GM18909 (cell line): ENCODE data around the gene CEP164.
A peak's percentile ranks its signal among the peaks of the same experiment; 100 is the strongest.

Experiments used
- ATAC-seq: cut with Tn5 transposase; IDR thresholded peaks from one replicate; pipeline ENCODE4 v1.9.1; 2021; ENCODE audit warnings: mild to moderate bottlenecking; ENCODE audit not compliant: unreplicated experiment, poor library complexity

Gene CEP164

DNA sequence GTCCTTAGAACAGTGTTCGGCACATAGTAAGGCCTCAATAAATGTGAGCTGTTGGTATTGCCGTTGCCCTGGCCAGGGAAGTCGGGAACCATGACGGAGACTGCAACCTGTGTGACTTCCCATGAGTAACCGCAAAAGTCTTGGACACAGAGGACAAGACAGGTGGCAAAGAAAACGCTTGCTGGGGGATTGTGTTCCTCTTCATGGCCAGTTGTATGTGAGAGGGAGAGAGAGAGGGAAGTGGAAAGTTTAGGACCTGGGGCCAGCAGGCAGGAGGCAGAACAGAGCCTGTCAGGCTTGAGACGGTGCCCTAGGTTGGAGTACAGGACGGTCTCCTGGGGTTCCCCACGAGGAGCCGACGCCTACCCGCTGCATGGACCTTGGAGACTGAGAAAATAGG, 90.2 kb downstream of the CEP164 start:
- ATAC-seq: no peak

DNA sequence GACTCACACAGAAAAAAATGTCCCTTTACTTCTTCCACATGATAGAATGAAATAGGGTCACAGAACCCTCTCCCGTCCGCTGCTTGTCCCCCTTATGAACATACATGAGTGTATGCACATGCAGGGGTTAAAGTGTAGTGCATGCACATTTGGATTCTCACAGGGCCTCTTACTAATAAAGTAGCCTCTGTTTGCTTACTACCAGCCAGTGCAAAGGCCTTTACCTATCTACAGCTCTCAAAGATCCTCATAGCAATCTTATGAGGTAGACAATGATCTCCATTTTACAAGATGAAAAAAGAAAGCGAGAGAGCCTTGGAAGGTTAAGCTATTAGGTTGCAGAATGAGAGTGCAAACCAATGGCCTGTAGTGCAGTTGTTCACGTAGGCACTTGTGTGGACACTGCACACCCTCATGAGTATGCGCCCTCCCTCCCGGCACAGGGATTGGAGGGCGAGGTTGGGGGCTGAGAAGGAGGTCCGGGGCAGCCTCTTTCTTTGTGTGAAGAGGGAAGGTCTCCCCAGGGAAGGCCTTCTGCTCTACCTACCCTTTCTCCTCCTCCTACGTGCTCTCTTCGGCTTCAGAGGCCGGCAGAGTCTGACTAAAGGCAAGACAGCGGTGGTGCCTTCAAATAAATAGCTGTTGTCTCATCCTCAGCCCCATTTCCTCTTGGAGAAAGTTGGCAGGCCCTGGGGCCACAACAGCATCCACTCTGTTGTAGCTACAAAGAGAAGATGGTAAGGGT, 91.3 kb downstream of the CEP164 start:
- no peak for ATAC-seq

DNA sequence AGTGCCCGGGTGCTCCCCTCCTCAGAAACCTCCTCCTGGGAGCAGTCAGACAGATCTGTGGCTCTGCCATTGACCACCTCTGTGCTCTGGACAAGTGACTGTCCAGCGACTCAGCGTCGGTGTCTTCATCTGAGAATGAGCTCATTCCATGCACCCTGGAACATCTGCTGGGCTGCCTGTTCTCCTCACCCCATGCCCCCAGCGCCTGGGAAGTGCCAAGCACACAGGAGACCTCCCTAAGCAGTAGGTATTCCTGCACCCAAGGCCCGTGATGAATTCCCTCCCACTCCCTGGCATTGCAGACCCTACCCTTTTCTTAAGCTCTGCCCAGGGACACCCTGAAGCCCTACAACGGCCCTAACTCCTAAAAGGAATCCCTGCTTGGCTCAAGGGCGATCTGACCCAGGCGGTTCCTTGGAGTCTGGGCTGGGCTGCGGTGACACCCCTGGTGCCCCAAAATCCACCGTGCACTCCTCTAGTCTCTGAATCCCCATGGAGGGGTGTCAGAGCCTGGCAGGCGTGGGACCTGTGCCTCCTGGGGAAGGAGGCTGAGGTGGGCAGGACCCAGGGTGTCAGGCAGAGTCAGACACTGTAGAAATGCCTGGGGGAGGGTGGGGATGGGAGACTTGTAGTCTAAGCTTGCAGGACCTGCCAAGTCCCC, 92.0 kb downstream of the CEP164 start:
- no peak for ATAC-seq

DNA sequence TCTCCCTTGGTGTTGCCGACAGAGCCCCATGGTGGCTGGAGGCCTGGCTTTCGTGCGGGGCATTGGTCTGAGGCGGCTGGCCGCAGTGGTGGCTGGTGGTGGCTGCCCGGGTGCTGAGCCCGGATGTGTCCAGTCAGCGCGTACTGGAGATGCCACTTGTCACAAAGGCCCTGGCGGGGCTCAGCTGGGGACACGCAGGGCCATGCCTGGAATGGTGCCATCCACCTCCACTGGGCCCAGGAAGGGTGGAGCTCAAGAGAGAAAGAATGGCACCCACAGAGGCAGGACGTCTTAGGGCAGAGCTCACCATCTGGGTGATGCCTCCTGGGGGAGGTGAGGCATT, 92.5 kb downstream of the CEP164 start:
- ATAC-seq: no peak

DNA sequence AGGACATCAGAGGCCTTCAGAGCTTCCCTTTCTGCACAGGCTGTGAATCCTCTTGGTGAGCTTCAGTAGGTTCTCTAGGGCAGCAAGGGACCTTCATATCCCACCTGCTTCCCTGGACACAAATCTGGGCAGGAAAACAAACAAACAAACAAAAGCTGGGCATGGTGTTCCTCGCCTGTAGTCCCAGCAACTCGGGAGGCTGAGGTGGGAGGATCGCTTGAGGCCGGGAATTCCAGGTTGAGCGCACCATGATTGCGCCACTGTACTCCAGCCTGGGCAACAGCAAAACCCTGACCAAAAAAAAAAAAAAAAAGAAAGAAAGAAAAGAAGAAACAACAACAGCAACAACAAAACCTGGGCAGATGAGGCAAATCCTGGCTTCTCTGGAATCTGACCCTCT, 92.9 kb downstream of the CEP164 start:
- ATAC-seq: no peak

DNA sequence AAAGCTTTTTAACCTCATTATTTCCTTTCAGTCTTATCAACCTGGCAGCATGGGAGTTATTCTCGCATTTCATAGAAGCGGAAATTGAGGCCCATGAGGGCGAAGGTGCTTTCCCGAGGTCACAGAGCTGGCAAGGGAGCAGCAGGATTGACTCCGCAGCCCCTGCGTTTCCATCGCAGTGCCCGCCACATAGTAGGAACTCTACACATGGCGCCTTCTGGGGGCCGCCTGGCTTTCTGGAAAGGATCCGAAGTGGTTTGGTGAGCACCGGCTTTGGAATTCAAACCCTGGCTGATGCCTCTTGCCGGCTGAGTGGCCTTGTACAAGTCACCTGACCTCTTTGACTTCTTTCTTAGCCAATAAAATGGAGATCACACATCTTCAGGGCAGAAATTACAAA, 93.4 kb downstream of the CEP164 start:
- ATAC-seq: no peak

DNA sequence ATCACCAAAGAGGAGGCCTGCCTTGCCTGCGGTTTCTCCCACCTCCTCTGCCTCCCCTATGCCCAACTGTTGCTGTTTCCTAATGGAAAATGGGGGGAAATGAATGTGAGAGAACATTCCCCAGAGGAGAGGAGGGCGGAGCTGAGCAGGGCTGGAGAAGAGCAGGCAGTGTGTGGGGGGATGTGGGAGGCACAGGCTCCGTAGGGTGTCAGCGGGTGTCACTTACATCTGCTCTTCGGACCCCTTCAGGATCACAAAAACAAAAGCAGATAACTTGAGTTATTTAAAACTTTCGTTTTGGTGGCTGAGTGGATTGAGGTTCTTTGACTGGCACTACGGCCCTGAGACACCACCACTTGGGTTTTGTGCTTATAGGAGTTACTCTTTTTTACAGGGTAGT, 93.8 kb downstream of the CEP164 start:
- no peak for ATAC-seq

DNA sequence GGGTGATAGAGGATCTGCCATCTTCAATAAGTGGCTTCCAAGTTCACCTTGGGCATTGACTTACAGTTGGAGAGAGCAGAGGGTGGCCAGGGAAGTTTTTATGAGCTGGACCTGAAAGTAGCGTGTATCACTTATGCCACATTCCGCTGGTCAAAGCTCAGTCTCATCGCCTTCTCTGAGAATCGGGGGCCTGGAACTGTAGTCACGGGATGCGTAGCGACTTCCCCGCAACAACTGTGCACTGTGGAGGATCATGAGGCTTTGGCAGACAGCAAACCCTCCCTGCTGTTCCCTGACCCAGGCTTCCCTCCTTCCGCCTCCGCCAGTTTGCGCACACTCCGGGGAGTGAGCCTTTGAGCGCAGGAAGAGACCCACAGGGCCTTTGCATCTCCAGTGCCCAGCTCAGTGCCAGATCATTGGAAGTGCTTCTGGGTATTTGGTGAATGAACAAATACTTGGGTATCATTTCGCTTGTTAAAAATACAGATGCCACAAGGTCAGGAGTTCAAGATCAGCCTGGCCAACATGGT, 95.5 kb downstream of the CEP164 start:
- no peak for ATAC-seq

DNA sequence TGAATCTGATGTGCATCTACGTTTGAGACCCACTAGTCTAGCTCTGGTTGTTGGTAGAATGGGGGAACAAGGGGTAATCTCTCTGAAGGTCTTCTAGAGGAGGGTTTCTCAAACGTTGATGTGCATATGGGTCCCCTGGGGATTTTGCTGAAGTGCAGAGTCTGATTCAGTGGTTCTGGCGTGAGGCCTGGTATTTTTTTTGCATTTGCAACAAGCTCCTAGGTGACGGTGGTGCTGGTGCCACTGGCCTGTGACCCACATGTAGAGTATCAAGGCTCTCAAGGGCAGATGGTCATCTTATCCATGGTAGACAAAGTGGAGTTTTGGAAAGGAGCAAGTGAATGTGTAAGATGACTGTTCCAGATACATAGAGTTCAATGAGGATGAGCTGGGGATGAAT, 97.1 kb downstream of the CEP164 start:
- ATAC-seq: no peak

DNA sequence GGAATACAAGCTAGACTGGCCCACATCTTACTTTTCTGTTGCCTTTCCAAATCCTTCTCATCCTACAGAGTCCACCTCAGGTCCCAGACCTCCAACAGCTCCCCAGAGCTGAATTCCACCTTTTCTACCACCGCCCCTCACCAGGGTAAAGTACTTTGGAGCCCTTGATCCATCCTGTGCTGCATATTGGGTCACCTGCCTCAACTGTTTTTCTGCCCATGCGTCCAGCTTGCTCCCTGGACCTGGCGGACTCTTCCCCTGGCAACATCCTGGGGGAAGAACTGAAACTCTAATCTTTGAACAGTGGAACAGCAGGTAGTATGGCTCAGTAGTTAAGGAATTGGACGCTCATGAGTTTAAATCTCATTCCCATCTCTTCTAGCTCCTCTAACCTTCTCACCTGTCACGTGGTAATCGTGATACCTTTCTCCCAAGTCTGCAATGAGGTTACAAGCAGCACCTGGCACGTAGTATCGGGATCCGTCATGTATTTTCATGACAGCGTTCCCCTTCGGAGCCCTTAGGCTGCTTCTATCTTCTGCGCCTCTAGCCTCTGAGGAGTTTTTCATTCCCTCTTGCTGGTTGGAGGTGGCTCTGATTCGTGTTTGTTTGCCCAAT, 98.1 kb downstream of the CEP164 start:
- ATAC-seq: no peak

DNA sequence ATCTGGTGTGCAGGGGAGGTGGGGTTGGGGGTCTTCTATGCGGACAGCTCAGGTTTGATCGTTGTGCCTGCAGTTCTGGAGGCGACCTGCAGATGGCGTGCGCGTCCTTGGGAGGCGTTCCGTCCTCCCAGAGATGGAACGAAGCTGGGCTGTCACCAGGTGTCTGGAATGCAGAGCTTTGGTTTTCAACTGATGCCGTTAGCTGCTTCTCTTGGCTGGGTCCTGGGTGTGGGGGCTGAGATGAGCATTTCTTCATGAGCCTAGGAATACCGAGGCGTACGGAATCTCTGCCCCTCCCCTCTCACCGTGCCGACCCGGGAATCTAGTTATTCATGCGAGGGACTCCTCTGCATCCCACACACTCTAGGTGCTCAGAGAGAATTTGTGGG, 98.6 kb downstream of the CEP164 start:
- no peak for ATAC-seq

DNA sequence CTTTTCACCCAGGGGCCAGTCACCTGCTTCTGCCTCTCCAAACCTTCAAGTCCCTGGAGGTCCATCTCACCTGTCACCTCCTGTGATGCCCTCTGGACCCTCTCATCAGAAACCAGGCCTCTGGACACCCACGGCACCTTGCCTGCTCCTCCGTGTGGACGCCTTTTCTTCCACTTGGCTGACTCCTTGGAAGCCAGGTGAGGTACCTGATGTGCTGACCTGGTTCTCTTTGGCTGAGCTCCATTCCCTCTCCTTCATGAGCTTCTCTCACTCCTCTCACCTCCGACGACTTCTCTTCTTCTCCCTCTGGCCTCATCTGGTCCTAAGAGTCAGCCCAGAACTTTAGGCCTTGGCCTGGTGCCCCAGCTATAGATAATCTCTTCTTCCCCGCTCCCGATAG, 99.3 kb downstream of the CEP164 start:
- no peak for ATAC-seq

DNA sequence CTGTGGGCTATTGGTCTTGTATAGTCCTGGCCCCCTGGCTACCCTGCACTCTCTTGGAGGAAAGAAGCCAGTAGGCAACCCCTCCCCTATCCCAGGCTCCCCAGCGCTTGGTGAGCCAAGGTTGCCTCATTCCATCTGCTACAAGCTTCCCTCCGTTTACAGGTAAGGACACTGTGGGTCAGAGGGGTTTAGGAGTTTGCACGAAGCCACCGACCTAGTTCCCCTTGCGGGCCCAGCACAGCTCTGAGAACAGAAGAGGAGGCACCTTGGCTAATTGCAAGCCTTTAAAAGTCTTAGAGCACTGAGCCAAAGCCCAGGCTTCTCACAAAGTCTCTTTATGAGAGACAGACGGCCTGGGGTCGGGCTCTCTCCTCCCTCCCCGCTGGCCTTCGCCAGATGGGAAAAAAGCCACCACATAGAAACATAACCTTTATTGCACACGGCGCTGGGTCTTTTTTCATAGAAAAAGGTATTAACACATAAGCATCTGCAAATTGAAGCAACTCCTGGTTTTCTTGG, 99.8 kb downstream of the CEP164 start:
- ATAC-seq: no peak

DNA sequence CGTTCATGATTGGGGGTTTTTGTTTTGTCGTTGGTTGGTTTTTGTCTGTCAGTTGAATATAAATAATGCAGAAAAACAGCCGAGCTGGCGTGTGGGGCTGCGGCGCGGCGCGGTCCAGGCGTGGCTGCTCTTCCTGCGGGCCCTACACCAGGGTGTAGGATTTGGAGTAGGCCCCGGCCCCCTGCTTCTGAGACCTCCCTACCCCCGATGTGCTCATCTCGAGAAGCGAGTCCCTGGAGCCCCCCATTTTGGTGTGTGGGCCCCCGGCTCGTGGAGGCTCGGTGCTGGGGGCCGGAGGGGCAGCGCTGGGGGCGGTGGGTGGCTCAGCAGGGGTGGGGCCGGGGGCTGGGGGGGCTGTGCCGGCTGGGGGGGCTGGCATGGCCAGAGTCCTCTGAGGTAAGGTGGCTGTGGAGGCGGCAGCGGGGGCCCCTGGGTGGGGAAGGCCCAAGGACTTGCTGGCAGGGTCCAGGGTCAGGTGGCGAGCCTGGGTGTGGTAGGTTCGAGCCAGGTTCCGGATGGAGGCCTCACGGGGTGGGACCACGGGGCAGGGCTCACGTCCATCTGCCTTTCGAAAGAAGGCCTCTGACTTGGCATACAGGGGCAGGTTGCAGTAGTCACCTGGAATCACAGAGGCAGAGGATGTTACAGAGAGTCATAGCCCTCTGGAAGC, 100.7 kb downstream of the CEP164 start:
- no peak for ATAC-seq

DNA sequence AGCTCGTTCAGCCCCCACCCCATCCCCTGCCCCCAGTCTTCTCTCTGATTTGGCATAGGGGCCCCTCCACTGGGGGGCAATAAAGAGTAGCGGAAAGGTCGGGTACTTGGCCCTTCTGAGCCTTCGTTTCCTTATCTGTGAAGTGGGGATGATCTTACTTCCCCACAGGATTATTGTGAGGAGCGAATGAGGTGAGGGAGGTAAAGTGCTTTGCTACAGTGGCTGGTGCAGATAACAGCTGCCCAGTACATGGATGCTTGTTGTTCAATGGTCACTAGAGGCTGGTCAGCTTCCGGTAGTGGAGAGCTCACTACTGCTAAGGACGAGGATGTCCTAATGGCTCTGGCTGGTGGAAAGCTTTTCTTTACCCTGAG, 101.2 kb downstream of the CEP164 start:
- no peak for ATAC-seq

DNA sequence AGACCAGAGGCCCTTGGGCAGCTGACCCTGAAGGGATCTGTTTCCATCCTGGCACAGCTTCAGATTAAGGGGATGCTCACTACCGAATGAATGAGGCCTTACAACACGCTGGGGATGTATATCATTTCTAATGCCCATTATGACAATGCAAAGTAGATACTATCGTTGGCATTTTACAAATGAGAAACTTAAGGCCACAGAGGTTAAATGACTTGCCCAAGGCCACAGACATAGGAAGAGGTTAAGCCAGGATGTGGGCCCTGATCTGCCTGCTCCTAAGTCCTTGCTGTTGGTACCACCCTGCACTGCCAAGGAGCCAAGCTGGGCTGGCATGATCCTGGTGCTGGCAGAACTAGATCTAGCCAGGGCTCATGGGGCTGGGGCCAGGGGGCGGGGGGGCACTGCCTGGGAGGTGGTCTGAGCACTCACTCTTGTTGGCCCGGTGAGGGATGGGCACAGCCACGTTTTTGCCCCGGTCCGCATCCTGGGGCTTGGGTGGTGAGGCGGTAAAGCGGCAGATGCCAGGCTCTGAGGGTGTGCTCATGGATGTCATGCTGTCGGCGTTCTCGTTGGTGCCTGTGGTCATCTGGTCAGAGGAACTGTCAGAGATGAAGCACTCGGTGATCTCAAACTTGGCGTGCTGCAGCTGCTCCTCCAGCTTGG, 102.8 kb downstream of the CEP164 start:
- no peak for ATAC-seq

DNA sequence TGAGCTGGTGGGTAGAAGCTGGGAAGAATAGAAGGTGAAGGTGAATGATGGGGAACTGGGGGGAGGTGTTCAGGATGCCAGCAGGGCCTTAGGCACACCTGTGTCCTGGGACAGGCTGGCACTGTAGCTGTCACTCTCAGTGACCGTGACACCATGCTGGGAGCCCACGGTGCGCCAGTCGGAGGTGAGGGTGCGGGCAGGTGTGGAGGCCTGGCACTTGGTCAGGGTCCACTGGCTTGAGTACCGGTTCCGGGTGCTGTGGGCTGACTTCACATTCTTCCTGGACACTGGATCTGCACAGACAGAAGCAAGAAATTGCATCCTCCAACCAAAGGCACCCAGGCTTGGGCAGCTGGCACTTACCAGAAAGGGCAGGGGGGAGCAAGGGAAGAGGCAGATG, 103.8 kb downstream of the CEP164 start:
- ATAC-seq: no peak

DNA sequence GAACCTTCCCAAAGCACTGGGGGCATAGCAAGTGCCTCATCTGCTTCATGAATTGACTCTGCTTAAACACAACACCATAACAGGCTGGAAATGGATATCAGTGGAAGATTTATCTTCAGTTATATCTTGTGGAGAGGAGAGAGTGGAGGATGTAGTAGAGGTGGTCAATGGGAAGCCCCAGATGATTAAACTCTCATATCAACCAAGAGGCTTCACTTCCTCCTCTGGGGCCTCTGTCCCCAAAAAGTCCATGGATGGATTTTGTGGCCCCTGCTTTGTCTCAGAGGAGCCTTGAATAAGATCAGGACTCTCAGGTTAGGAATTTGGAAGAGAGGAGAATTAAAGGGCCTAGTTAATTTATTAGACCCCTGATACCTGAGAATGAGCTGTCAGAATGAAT, 106.1 kb downstream of the CEP164 start:
- ATAC-seq: no peak

DNA sequence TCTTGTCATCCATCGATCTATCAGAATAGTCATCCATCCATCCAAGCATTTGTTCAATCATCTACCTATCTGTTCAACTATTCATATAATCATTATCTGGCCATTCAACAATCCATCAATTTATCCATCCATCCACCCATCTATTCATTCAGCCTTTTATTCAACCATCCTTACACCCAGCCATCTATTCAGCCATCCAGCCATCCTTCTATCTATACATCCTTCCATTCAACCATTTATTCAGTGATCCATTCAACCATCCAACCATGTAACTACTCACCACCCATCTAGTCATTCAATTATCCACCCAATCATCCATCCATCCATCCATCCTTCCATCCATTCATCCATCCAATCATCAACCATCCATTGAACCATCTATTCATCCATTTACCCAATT, 106.8 kb downstream of the CEP164 start:
- no peak for ATAC-seq

DNA sequence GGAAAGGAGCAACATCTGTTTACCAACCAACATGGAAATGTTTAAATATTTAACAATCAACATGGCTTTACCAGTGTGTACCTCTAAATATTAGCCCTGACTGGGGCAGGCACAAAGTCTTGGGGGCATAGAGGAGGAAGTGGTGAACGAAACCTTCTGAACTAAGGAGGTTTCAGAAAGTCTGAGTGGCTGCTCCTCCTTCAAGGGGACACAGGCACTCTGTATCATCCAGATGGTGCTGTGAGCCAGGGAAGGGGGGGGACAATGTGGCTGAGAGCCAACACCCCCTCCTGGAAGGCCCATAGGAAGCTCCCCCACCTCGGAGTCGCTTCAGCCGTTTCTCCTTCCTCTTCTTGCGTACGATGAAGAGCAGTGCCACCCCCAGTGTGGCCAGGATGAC, 107.7 kb downstream of the CEP164 start:
- peak; percentile 65 for ATAC-seq
